ENCODE data around the gene TRAPPC6A. TPM values are rescaled to one million over a fixed set of nuclear protein-coding genes. Genes with fewer than 3 reads are reported as not detected.

The TRAPPC6A gene
- polyA plus RNA-seq, 3 donors: 25.0 to 43.9 (median 31.7) TPM

DNA sequence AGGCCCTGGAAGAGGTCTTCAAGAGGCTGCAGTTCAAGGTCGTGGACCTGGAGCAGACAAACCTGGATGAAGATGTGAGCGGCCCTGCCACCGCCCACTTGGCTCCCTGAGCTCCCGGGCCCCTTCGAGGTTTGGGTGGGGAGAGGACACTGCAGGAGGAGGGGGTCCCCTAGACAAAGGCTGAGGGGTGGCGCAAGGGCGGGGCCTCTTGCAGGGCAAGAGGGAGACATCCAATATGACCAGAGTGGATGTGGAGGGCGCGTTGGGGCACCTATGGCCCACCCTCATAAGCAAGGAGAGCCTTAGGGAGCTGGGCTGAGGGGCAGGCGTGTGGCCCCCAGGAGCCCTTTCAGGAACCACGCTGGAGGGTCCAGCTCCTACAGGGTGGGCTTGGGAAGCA is 37.5 kb downstream of the TRAPPC6A start:
- no peak overlapping the region for H3K27ac ChIP-seq (ENCODE audit: low read depth, low read length)
- WGBS, 3 donors: 92 to 97% (median 95%) methylated on average over 11 of the region's 11 CpGs

DNA sequence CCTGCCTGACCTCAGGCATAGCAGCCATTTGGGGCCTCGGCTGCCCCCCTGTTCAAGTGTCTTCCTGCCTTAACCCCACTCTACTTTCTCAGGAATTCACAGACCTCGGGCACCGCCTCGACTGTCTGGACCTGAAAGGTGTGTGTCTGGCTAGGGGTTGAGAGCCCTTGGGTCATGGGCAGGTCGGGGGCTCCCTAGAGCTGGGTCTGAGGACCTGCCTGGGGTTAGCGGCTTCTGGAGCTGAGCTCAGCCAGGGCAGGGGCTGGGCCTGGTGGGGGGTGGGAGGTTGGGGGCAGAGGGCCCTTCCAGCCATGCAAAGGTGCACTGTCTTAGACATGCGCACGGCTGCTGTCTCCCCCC is 37.9 kb downstream of the TRAPPC6A start:
- WGBS, 3 donors: 91 to 93% (median 93%) methylated on average over 8 of the region's 8 CpGs
- H3K27ac ChIP-seq (ENCODE audit: low read depth, low read length): no peak overlapping the region

DNA sequence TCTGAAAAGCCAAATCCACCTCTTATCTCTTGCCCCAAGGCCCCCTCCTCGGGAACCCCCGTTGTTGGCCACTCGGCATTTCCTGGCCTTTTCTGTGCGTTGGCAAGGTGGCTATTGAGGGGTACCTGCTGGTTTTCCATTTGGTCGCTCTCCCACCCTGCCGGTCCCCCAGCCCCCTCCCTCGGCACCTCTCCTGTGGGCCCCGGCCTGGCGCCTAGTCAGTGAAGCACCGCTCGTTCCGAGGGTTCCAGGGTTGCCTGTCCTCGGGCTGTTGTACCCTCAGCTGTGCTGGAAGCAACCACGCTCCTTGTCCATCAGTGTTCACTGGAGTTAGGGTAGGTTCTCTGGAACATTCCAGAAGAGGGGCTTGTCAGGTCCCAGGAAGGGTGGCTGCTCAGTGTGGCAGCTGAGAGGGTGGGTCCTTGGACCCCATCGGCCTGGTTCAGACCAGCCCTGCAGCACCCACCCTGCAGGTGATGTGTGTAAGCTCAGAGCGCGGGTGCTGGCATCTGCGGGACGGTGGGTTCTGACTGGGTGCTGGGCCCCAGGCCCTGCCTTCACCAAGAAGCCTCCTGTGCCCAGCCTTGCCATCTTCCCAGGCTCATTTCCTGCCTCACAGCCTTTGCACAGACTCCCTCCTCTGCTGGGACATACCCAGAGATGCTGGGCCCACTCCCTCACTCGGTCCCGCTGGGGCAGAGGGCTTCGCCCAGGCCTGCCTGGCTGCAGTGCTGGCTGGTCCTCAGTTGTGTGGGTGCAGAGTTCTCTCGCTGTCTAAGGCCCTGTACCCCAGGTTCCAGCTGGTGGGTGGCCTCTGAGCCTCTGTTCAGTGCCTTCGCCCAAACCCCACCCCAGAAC is 38.5 kb downstream of the TRAPPC6A start:
- WGBS, 3 donors: 94 to 95% (median 95%) methylated on average over 24 of the region's 24 CpGs
- H3K27ac ChIP-seq (ENCODE audit: low read depth, low read length): no peak overlapping the region

DNA sequence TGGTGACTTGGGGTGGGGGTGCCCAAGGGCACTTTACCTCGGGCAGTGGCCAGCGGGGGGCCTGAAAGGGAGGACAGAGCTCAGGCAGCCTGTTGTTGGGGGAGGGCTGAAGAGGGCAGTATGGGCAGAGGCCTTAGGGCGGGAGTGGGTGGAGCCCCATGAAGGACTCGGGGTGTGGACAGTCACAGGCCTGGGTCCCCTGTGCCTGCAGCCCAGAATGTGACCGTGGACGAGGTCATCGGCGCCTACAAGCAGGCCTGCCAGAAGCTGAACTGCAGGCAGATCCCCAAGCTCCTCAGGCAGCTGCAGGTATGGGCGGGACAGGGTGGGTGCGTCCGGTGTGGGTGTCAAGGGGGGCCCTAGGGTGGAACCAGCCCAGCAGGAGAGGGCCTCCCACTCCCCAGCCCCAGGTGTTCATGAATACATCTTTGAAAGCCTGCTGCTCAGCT is 39.7 kb downstream of the TRAPPC6A start:
- 86 to 89% (median 86%) methylated on average over 9 to 11 of the region's 11 CpGs for WGBS, 3 donors
- no peak overlapping the region for H3K27ac ChIP-seq (ENCODE audit: low read depth, low read length)

DNA sequence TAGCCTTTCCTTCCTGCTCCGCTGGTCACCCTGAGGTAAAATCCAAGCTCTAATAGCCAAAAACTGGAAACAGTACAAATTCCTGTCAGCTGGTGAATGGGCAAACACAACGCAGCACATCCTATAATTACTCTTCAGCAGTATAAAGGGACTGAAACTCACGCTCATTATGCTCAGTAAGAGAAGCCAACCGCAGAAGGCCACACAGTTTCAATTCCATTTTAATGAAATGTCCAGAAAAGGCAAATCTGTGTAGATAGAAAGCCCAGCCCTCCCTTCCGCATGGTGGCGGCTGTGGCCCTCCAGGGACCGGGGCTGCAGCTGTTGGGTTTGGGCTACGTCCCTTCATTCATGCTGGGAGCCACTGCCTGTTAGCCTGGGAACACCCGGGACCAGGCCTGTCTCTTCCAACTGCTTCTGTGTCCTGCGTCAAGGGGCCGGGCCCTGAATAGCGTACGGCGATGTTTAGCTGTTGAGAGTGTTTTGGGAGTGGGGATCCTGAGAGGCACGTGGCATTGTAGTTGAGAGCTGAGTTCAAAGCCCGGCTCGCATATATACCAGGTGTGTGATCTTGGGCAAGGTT is 40.8 kb downstream of the TRAPPC6A start:
- H3K27ac ChIP-seq (ENCODE audit: low read depth, low read length): no peak overlapping the region
- 72 to 79% (median 73%) methylated on average over 17 of the region's 17 CpGs for WGBS, 3 donors

DNA sequence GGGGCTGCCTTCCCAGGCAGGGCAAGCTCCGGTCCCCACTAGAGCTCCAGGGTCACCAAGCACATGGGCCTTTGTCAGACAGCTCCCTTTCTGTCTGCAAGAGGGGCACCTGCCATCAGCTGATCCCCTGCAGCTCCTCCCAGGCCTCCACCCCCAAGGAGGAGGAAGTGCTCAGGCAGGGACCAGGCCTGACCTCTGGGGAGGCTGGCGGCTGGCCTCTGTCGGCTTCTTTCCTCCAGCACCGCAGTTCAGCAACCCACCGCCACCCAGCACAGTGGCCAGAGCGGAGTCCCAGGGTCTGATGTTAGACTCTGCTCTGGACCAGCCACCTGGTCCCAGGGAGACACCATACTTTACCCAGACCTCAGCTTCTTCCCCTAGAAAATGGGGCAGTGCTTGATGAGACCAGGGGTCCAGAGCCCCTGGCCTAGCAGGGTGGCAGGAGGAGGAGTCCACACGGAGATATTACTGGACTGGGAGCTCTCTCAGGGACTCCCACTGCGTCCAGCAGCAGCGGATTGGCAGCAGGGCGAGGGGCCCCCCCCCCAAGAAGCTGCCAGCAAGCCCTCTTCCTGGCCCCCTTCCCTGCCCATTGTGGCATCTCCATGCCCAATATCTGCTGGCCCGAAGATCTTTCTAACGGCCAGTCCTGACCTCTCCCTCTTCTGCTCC is 41.4 kb downstream of the TRAPPC6A start:
- WGBS, 3 donors: 73 to 83% (median 82%) methylated on average over 12 of the region's 12 CpGs
- no peak overlapping the region for H3K27ac ChIP-seq (ENCODE audit: low read depth, low read length)

DNA sequence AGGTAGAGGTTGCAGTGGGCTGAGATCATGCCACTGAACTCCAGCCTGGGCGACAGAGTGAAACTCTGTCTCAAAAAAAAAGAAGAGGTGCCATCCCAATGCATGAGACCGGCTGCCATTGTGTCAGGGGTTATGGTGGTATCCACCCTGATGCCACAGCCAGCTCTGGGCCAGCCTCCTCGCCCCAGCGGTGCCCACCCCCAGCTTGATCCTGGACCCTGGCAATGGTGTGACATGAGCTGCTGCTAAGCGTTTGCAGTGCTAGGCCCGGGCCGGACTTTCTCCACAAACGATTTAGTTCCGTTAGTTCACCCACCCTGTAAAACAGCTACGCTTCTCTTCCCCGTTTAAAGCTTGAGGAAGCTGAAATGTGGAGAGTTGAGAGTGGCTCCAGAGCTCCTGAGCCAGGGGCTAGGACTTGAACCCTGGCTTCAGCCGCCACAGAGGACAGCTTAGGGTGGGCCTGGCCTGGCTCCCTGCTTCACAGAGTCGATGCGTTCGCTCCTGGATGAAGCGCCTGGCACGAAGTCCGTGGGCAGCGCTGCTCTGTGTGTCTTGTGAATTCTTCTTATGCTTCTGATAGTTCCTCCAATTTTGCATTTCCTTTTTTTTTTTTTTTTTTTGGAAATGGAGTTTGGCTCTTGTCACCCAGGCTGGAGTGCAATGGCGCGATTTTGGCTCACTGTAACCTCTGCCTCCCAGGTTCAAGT is 42.7 kb downstream of the TRAPPC6A start:
- 93 to 96% (median 95%) methylated on average over 21 of the region's 21 CpGs for WGBS, 3 donors

DNA sequence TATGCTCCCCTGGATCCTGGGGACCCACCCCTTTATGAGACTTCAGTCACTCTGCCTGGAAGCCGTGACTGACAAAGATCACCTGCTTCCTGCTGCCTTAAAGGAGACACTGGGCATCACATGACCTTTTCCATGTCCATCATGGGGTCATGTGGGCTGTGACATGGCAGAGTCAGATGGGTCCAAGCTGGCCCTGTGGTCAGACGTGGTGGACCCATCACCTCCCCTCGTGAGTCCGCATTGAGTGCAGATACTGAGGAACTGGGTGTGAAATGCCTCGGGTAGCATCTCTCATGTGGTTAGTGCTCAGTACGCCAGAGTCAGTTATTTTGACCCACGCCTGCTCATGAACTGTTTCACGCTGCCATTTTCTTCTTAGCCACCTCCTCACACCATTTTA is 44.4 kb downstream of the TRAPPC6A start:
- 88 to 92% (median 88%) methylated on average over 8 of the region's 8 CpGs for WGBS, 3 donors
- H3K27ac ChIP-seq (ENCODE audit: low read depth, low read length): no peak overlapping the region

More for the DNA sequence above, 42.7 kb downstream of the TRAPPC6A start:
- no peak overlapping the region for H3K27ac ChIP-seq (ENCODE audit: low read depth, low read length)

DNA sequence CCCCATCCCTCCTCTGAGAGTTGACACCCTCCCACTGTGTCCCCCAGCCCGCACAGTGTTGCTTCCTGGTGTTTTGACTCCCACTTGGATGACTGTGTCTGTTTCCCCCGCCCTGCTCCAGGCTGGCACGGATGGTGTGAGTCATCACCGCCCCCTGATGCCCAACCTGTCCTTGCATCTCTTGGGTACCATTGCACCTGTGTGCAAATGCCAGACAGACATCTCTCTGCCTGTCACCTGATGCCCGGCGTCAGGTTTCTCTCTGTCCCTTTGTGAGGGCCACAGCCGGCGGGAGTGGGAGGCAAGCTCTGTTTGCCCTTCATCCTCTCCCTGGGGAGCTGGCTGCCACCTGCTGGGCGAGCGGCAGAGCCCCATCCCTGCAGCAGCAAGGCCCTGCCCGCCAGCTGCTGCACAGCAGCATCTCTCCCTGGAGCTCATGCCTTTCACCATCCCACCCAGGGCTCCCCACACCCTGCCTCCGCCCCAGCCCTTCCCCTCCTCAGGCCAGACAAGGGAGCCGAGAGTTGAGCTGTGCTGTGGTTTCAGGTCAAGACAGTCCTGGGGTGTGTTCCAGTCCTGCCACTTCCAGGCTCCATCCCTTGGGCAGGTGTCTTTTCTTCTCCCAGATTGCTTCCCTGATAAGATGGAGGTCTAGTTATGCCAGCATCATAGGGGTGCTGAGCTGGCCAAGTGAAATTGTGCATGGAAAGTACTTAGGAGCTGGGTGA is 47.0 kb downstream of the TRAPPC6A start:
- WGBS, 3 donors: 64 to 75% (median 65%) methylated on average over 11 to 13 of the region's 13 CpGs
- H3K27ac ChIP-seq (ENCODE audit: low read depth, low read length): no peak overlapping the region

DNA sequence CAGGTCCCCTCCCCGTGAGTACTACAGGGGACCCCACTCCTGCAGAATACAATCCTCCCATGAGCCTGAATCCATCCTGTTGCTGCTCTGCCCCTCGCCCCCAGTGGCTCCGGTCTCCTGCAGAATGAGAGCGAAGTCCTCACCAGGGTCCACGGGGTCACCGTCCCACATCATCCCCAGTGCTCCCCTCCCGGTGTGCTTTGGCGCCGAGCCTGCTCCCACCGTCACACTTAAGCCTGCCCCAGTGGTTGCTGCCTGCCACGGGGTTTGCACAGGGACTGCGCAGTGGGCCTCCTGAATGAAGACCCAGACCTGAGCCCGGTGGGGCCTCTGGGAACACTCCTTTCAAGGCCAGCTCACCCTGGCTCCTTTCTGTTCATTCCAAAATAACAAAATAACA is 47.8 kb downstream of the TRAPPC6A start:
- H3K27ac ChIP-seq (ENCODE audit: low read depth, low read length): no peak overlapping the region
- 81 to 94% (median 88%) methylated on average over 13 of the region's 13 CpGs for WGBS, 3 donors

DNA sequence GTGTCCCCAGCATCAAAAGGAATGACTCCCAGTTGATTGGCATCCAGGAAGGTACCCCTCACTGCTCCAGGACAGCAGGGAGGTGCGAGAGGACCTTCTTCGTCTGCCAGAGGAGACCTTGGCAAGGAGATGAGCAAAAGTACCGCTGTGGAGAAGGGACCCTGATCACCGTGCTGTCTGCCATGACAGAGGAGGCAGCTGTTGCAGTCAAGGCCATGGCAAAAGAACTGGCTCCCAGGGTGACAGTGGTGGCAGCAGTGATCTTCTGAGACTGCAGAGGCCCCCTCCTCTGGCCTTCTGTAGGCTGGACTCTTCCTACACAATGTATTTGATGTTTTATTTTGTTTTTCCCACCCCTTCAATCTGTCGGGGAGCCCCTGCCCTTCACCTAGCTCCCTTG is 49.2 kb downstream of the TRAPPC6A start:
- WGBS, 3 donors: 77 to 94% (median 90%) methylated on average over 5 of the region's 5 CpGs
- H3K27ac ChIP-seq (ENCODE audit: low read depth, low read length): no peak overlapping the region

DNA sequence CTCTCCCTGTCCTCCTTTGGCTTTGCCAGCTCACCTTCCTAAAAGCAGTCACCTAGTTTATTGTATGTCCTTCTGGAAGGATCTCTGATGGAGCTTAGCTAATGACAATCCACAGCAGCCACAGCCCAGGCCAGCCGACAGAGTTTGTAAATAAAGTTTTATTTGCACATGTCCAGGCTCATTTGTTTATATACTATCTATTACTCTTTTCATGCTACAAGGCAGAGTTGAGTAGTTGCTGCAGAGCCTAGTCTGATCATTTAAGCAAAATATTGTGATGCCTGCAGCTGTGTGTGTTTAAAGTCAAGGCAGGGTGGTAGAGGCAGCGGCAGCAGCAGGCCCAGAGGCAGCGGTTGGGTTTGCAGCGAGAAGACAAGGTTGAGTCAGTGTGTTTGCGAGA is 49.9 kb downstream of the TRAPPC6A start:
- 88 to 98% (median 94%) methylated on average over 5 of the region's 5 CpGs for WGBS, 3 donors
- no peak overlapping the region for H3K27ac ChIP-seq (ENCODE audit: low read depth, low read length)

DNA sequence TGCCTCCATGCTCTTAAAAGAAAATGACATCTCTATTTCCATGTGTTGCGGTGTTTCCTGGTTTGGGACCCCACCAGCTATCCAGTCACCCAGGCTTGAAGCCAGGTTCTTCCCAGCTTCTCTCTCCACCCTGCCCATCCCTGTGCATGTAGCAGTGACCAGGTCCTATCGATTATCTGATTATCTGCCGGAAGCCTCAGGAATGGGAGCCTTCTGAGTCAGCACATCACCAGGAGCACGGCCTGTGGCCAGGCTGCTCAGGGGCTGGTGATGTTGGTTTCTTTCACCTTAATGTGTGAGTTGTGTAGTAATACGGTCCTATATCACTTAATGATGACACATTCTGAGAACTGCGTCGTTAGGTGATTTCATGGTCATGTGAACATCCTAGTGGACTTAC is 51.4 kb downstream of the TRAPPC6A start:
- 83 to 93% (median 91%) methylated on average over 7 of the region's 7 CpGs for WGBS, 3 donors
- no peak overlapping the region for H3K27ac ChIP-seq (ENCODE audit: low read depth, low read length)

DNA sequence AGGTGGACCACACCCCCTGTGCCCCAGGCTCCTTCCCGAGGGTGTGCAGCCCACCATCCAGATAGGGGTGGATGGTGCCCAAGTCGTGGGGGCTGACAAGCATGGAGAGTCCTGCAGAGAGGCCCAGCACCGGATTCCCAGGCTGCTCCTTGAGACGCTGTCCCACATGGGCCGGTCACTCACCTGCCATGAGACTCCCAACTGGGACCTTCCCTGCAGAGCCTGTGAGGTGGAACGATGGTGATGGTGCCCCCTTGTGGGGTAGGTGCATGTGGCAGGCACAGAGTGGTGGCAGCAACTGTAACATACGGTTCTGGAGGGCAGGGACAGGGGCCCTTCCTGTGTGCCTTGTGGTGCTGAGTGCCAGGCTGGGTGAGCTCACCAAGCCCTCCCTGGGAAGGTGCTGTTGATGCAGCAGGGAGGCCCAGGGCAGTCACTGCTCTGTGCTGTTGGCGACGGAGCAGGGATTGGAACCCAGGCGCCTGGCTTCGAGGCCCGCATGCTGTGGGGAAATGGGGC is 52.0 kb downstream of the TRAPPC6A start:
- 52 to 65% (median 59%) methylated on average over 12 of the region's 12 CpGs for WGBS, 3 donors
- H3K27ac ChIP-seq (ENCODE audit: low read depth, low read length): no peak overlapping the region

DNA sequence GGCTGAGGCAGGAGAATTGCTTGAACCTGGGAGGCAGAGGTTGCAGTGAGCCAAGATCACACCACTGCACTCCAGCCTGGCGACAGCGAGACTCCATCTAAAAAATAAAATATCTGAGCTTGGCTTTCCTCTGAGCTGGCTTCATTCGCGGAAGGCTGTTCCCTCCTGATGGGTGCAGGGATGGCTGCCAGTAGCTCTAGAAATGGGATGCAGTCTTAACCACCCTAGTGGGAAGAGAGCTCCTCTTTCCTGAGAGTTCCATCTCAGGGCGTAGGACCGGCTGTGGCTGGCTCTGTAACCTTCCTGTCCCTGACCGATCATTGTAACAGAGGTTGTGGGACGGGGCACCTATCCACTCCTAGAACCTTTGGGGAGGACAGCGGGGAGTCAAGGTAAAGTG is 52.7 kb downstream of the TRAPPC6A start:
- H3K27ac ChIP-seq (ENCODE audit: low read depth, low read length): no peak overlapping the region
- WGBS, 3 donors: 88 to 94% (median 93%) methylated on average over 9 of the region's 9 CpGs

DNA sequence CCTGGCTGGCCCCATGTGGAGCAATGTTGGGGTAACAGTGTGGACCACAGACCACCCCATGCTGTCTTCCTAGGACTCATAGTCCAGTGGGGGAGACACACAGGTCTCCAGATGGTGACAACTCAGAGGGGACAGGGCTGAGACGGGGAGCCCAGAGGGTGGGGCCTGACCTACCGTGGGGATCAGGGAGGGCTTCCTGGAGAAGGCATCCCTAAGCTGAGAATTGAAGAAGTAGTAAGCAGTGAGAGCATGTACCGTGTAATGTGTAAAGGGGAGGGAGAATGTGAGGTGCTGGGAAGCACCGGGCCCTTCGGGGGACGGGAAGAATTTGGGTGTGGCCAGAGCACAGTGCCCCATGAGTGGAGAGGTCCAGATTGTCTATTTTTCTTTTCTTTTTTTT is 54.0 kb downstream of the TRAPPC6A start:
- H3K27ac ChIP-seq (ENCODE audit: low read depth, low read length): no peak overlapping the region
- 76 to 85% (median 79%) methylated on average over 6 of the region's 6 CpGs for WGBS, 3 donors

DNA sequence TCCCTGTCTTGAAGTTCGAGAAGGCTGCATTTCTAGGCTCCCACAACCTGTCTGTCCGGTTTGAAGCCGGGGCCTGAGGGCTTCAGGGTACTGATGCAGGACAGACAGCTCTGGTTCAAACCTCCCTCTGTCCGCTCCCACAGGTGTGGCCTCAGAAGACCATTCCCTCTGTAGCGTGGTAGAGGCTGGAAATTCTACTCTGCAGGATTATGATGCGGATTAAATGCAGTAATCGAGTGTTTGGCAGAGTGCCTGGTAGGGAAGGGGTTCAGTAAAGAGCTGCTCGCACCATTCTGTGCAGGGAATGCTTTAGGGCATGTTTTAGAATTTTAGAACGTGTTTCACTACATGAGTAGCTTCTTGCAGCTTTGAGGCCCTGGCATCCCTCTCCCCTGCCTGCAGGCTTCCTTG is 54.6 kb downstream of the TRAPPC6A start:
- no peak overlapping the region for H3K27ac ChIP-seq (ENCODE audit: low read depth, low read length)
- WGBS, 3 donors: 64 to 75% (median 66%) methylated on average over 9 of the region's 9 CpGs

DNA sequence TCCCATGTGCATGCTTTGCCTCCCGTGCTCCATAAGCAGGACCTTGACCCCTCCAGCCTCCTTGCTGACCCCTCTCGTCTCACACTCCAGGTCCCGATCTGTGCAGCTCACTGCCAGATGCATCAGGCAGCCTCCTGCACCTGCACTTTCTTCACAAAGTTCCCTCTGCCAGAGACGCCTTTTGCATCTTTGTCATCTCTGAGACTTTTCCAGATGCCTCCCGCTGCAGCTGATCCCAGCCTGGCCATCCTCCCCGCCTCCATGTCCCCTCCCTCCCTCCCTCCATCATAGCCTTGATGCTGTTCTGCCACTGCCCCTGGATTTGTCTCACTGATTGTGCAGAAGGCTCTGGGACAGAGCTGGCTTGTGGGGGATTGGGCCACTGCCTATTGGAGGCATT is 55.2 kb downstream of the TRAPPC6A start:
- H3K27ac ChIP-seq (ENCODE audit: low read depth, low read length): no peak overlapping the region
- 75 to 89% (median 85%) methylated on average over 6 of the region's 6 CpGs for WGBS, 3 donors

All from adipose tissue (tissue), 3 donors.